Astrocyte (in vitro differentiated cells and primary cell): Measurements from ENCODE around the gene PRKAG3.

Experiments
- CTCF ChIP-seq: IDR thresholded peaks from 2 replicates; pipeline ENCODE4 v1.5.1; 2011; ENCODE audit warnings: low read depth, mild to moderate bottlenecking, inconsistent platforms, low read length, moderate library complexity; ENCODE audit not compliant: insufficient read depth
- EZH2 ChIP-seq: IDR thresholded peaks from 2 replicates; pipeline ENCODE4 v1.6.1; 2012; ENCODE audit warnings: mild to moderate bottlenecking, low read length, inconsistent platforms; ENCODE audit not compliant: insufficient read depth

- TF ChIP-seq EZH2 (no peak), CTCF (no peak)
Observed at GRCh38 chr2:218832081-218832480, 478 bp upstream of the PRKAG3 start.
